ENCODE results near the gene SERPINA5.

DNA sequence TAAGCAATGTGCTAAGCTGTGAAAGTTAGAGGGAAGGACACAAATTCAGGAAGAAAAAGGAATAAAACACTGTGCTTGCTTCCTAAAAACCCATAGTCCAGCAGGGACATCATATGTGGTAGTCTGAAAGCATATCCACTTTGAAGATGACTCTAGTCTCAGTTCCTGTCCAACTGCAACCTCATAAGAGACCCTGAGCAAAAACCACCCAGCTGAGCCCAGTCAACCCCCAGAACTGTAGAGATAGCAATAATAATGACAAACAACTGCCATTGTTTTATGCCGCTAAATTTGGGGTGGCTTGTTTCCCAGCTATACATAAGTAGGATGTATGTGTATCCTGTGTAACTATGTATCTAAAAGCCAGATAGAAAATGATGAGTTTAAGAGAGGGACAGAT lies 23.9 kb upstream of the SERPINA5 start:
- TF ChIP-seq POU5F1 (IDR thresholded peaks at IDR 0.05; ENCODE audit: low read depth, low read length) (no peak), SIN3A (conservative IDR thresholded peaks at IDR 0.05 in 1 of 2, IDR thresholded peaks at IDR 0.05 in 1 of 2; ENCODE audit: low read depth in 1 of 2, low read length in 2 of 2) (no peak), POLR2AphosphoS5 (IDR thresholded peaks at IDR 0.05; ENCODE audit: low read depth, low read length) (no peak), EZH2 (IDR thresholded peaks at IDR 0.05; ENCODE audit: low read depth, low read length, severe bottlenecking) (no peak), ZNF274 (IDR thresholded peaks at IDR 0.05; ENCODE audit: borderline replicate concordance, extremely low read depth, low read length) (no peak), TAF1 (IDR thresholded peaks at IDR 0.05; ENCODE audit: low read depth, low read length) (no peak), RAD21 (IDR thresholded peaks at IDR 0.05 in 1 of 2, conservative IDR thresholded peaks at IDR 0.05 in 1 of 2; ENCODE audit: low read depth in 2 of 2, low read length in 2 of 2) (no peak), CBX8 (IDR thresholded peaks at IDR 0.05; ENCODE audit: borderline replicate concordance, low read depth, low read length) (no peak), GABPA (IDR thresholded peaks at IDR 0.05; ENCODE audit: borderline replicate concordance, insufficient read depth, low read length) (no peak), YY1 (IDR thresholded peaks at IDR 0.05; ENCODE audit: low read depth, low read length) (no peak), POLR2A (IDR thresholded peaks at IDR 0.05; ENCODE audit: control extremely low read depth in 1 of 2, low read depth in 2 of 2, low read length in 2 of 2) (no peak)
- TF ChIP-seq, protein P1, sequence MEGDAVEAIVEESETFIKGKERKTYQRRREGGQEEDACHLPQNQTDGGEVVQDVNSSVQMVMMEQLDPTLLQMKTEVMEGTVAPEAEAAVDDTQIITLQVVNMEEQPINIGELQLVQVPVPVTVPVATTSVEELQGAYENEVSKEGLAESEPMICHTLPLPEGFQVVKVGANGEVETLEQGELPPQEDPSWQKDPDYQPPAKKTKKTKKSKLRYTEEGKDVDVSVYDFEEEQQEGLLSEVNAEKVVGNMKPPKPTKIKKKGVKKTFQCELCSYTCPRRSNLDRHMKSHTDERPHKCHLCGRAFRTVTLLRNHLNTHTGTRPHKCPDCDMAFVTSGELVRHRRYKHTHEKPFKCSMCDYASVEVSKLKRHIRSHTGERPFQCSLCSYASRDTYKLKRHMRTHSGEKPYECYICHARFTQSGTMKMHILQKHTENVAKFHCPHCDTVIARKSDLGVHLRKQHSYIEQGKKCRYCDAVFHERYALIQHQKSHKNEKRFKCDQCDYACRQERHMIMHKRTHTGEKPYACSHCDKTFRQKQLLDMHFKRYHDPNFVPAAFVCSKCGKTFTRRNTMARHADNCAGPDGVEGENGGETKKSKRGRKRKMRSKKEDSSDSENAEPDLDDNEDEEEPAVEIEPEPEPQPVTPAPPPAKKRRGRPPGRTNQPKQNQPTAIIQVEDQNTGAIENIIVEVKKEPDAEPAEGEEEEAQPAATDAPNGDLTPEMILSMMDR (IDR thresholded peaks at IDR 0.05; ENCODE audit: control extremely low read depth in 1 of 3, insufficient read depth in 1 of 3, low read depth in 1 of 3, low read length in 3 of 3), result no peak

Measured in H1 (cell line).